Fibroblast of lung (primary cell): ENCODE measurements around the gene KRT82. TPM values are rescaled to one million over a fixed set of nuclear protein-coding genes. Genes with fewer than 3 reads are reported as not detected.
A peak's percentile ranks its signal among the peaks of the same experiment; 100 is the strongest.

ENCODE experiments used
- DNase-seq, 2 donors: peaks; one replicate each; pipeline versions ENCODE4 v3.0.0 to v3.0.0-alpha.2; 2010; ENCODE audit warnings: low read depth in 2 of 2
- H2AFZ ChIP-seq: 2 replicates; pipeline ENCODE4 v1.5.1; 2012; ENCODE audit warnings: low read length, control low read depth, inconsistent platforms
- H3K27ac ChIP-seq: 2 replicates; pipeline ENCODE4 v1.5.1; 2011; ENCODE audit warnings: low read length, control low read depth; ENCODE audit not compliant: insufficient read depth
- H3K27me3 ChIP-seq: 2 replicates; pipeline ENCODE4 v1.5.1; 2011; ENCODE audit warnings: mild to moderate bottlenecking, low read length; ENCODE audit not compliant: control insufficient read depth, insufficient read depth
- H3K36me3 ChIP-seq: 2 replicates; pipeline ENCODE4 v1.5.1; 2011; ENCODE audit warnings: low read length; ENCODE audit not compliant: control insufficient read depth, insufficient read depth
- H3K4me1 ChIP-seq: 2 replicates; pipeline ENCODE4 v1.5.1; 2011; ENCODE audit warnings: low read length; ENCODE audit not compliant: control insufficient read depth, insufficient read depth; ENCODE audit errors: extremely low read depth
- H3K4me2 ChIP-seq: 2 replicates; pipeline ENCODE4 v1.5.1; 2011; ENCODE audit warnings: low read length, control low read depth; ENCODE audit not compliant: insufficient read depth; ENCODE audit errors: extremely low read depth
- H3K4me3 ChIP-seq, 4 experiments: fragments of 200-600 bp in 1 of 4; sonication (generic) in 1 of 4; replicated peaks in 1 of 4; 2 replicates each; pipeline ENCODE4 v1.5.1; 2011 to 2016; ENCODE audit warnings: low read length in 4 of 4, low read depth in 3 of 4, mild to moderate bottlenecking in 3 of 4, control low read depth in 2 of 4, inconsistent platforms in 1 of 4, mixed read lengths in 1 of 4; ENCODE audit not compliant: insufficient read depth in 1 of 4; ENCODE audit errors: control extremely low read depth in 1 of 4
- H3K79me2 ChIP-seq: 2 replicates; pipeline ENCODE4 v1.5.1; 2012; ENCODE audit warnings: mild to moderate bottlenecking, low read length, inconsistent platforms; ENCODE audit not compliant: control insufficient read depth, insufficient read depth
- H3K9ac ChIP-seq: 2 replicates; pipeline ENCODE4 v1.5.1; 2011; ENCODE audit warnings: mild to moderate bottlenecking, low read length, control low read depth; ENCODE audit not compliant: insufficient read depth
- H3K9me3 ChIP-seq: 2 replicates; pipeline ENCODE4 v1.5.1; 2012; ENCODE audit warnings: low read depth, low read length; ENCODE audit not compliant: control insufficient read depth, insufficient read depth
- H4K20me1 ChIP-seq: 2 replicates; pipeline ENCODE4 v1.5.1; 2011; ENCODE audit warnings: low read length; ENCODE audit not compliant: control insufficient read depth, insufficient read depth; ENCODE audit errors: extremely low read depth
- EZH2 ChIP-seq: IDR thresholded peaks from 2 replicates; pipeline ENCODE4 v1.5.1; 2012; ENCODE audit warnings: low read length, control low read depth, mild to moderate bottlenecking; ENCODE audit errors: missing control alignments
- polyA plus RNA-seq, 2 donors: library from polyadenylated mRNA; depleted of rRNA in 1 of 2; stranded (reverse) in 1 of 2; unstranded in 1 of 2; fragments of >200 nt; gene quantifications; 2 replicates each; pipeline ENCODE4 v1.2.1, GENCODE V29; 2011 to 2012; ENCODE audit warnings: missing spikeins in 1 of 2
- total RNA-seq: library from RNA; depleted of rRNA; stranded (reverse); fragments of >200 nt; gene quantifications from 2 replicates; pipeline ENCODE4 v1.2.1, GENCODE V29; 2014
- TF ChIP-seq, protein P1 (sequence below), 2 donors: IDR thresholded peaks in 1 of 2; conservative IDR thresholded peaks in 1 of 2; 1 replicate in 1 of 2; 2 replicates in 1 of 2; pipeline ENCODE4 v1.5.1; 2011 to 2012; ENCODE audit warnings: low read length in 2 of 2, control low read depth in 1 of 2, inconsistent platforms in 1 of 2, low read depth in 1 of 2, mild to moderate bottlenecking in 1 of 2

Gene KRT82
- total and polyA plus RNA-seq, 2 donors (not counting 1 experiment from before 2014, with no cell fraction given): not detected

- peaks cover 13% of the 10 kb centered on the region for H3K27me3 ChIP-seq
- no peak for TF ChIP-seq EZH2
- TF ChIP-seq, protein P1, sequence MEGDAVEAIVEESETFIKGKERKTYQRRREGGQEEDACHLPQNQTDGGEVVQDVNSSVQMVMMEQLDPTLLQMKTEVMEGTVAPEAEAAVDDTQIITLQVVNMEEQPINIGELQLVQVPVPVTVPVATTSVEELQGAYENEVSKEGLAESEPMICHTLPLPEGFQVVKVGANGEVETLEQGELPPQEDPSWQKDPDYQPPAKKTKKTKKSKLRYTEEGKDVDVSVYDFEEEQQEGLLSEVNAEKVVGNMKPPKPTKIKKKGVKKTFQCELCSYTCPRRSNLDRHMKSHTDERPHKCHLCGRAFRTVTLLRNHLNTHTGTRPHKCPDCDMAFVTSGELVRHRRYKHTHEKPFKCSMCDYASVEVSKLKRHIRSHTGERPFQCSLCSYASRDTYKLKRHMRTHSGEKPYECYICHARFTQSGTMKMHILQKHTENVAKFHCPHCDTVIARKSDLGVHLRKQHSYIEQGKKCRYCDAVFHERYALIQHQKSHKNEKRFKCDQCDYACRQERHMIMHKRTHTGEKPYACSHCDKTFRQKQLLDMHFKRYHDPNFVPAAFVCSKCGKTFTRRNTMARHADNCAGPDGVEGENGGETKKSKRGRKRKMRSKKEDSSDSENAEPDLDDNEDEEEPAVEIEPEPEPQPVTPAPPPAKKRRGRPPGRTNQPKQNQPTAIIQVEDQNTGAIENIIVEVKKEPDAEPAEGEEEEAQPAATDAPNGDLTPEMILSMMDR (conservative IDR thresholded peaks at IDR 0.05 in 1 of 2, IDR thresholded peaks at IDR 0.05 in 1 of 2; ENCODE audit: low read depth in 1 of 2, low read length in 2 of 2): no peak
- H4K20me1 ChIP-seq: no peaks in the 10 kb centered on the region
- H3K4me2 ChIP-seq: no peak overlapping the region
- DNase-seq: no peak
- H3K27ac ChIP-seq: no peak overlapping the region
- no peak overlapping the region for H3K4me3 ChIP-seq
- no peaks in the 10 kb centered on the region for H3K9me3 ChIP-seq
- no peaks in the 10 kb centered on the region for H3K4me1 ChIP-seq
- H3K36me3 ChIP-seq: no peaks in the 10 kb centered on the region
- H3K79me2 ChIP-seq: no peaks in the 10 kb centered on the region
- no peak overlapping the region for H3K9ac ChIP-seq
- H2AFZ ChIP-seq: no peak overlapping the region
Measured at GRCh38 chr12:52381206-52381605, 24.9 kb downstream of the KRT82 start.

DNA sequence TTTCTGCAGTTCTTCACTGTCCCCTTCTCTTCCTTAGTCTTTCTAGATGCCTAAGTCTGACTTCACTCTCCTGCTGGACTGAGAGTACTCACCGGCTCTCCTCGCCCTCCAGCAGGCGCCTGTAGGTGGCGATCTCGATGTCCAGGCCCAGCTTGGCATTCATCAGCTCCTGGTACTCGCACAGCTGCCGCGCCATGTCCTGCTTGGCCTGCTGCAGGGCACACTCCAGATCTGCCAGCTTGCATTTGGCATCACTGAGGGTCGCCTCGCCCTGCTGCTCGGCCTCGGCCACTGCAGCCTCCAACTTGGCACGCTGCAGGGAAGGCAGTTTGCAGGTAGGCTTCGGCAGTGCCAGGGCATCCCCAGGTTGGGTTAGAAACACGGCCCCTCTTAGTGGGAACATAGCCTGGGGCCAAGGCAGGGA, 25.9 kb downstream of the KRT82 start:
- Histone ChIP-seq H2AFZ (no peak overlapping the region), H3K27ac (no peak overlapping the region), H3K4me1 (no peaks in the 10 kb centered on the region), H3K79me2 (no peaks in the 10 kb centered on the region), H3K9ac (no peak overlapping the region), H3K4me2 (no peak overlapping the region), H3K4me3 (no peak overlapping the region), H4K20me1 (no peaks in the 10 kb centered on the region), H3K36me3 (no peaks in the 10 kb centered on the region), H3K27me3 (peaks cover 13% of the 10 kb centered on the region), H3K9me3 (no peaks in the 10 kb centered on the region)
- DNase-seq: peak in 1 of 2 donors; percentile 8
- no peak for TF ChIP-seq EZH2
- TF ChIP-seq, protein P1 (conservative IDR thresholded peaks at IDR 0.05 in 1 of 2, IDR thresholded peaks at IDR 0.05 in 1 of 2; ENCODE audit: low read depth in 1 of 2, low read length in 2 of 2): peak; percentile 29 to 48

DNA sequence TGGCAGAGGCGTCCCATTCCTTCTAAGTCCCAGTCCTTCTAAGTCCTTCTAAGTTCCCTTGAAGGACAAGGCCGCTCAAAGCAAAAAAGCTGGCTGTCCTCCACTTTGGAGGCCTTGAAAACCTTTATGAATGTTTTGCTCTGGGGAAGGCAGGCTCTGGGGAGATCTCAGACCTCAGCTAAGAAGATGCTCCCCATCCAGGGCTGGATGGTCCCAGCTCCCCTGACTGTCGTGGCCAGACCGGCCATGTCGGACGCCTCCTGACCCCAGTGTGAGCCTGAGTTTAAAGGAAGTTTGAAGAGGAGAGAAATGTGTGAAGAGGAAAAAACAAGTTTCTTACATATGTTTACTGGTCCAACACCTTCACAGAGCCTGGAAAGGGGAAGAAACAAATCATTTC, 26.6 kb downstream of the KRT82 start:
- Histone ChIP-seq H3K9me3 (no peaks in the 10 kb centered on the region), H3K79me2 (no peaks in the 10 kb centered on the region), H3K4me3 (no peak overlapping the region), H3K9ac (no peak overlapping the region), H3K27me3 (peaks cover 13% of the 10 kb centered on the region), H2AFZ (no peak overlapping the region), H4K20me1 (no peaks in the 10 kb centered on the region), H3K27ac (no peak overlapping the region), H3K36me3 (no peaks in the 10 kb centered on the region), H3K4me2 (no peak overlapping the region), H3K4me1 (no peaks in the 10 kb centered on the region)
- TF ChIP-seq, protein P1 (conservative IDR thresholded peaks at IDR 0.05 in 1 of 2, IDR thresholded peaks at IDR 0.05 in 1 of 2; ENCODE audit: low read depth in 1 of 2, low read length in 2 of 2): no peak
- TF ChIP-seq EZH2: no peak
- no peak for DNase-seq
